Upper lobe of right lung (tissue), 1 donor: ENCODE results near the gene FGF22. TPM values are rescaled to one million over a fixed set of nuclear protein-coding genes. Genes with fewer than 3 reads are reported as not detected.
"Not testable (repeated sequence)": the region's sequence is repeated elsewhere in the genome, so short reads cannot be mapped to it uniquely, and the experiment has no call there.

Experiments used
- ATAC-seq: fragments of 200-7000 bp; cut with Tn5 transposase; one replicate; pipeline ENCODE4 v1.9.1; 2020; ENCODE audit warnings: mild to moderate bottlenecking, moderate library complexity
- DNase-seq: peaks from one replicate; pipeline ENCODE4 v3.0.0-alpha.2; 2020
- H3K27ac ChIP-seq: fragments of 200-600 bp; one replicate; pipeline ENCODE4 v1.8.0; 2022
- H3K27me3 ChIP-seq: fragments of 200-600 bp; one replicate; pipeline ENCODE4 v1.8.0; 2022; ENCODE audit warnings: mild to moderate bottlenecking
- H3K36me3 ChIP-seq: fragments of 200-600 bp; one replicate; pipeline ENCODE4 v1.8.0; 2022
- H3K4me1 ChIP-seq: fragments of 200-600 bp; one replicate; pipeline ENCODE4 v1.8.0; 2022
- H3K4me3 ChIP-seq: fragments of 200-600 bp; one replicate; pipeline ENCODE4 v1.8.0; 2022; ENCODE audit warnings: mild to moderate bottlenecking
- H3K9me3 ChIP-seq: fragments of 200-600 bp; one replicate; pipeline ENCODE4 v1.8.0; 2022
- intact Hi-C: fragments of 100-400 bp; cut with DNase I; formaldehyde crosslinking; loops from one replicate; pipeline ENCODE4 v1.11.0; 2022
- total RNA-seq: library from RNA; stranded (reverse); fragmentation: NEBNext Ultra II Directional; extraction: Animal tissue kit (Norgen Biotek cat#: 25700); gene quantifications from one replicate; pipeline ENCODE4 v1.2.1, GENCODE V29; 2021
- TF ChIP-seq, protein P1 (sequence below): fragments of 200-600 bp; IDR thresholded peaks from one replicate; pipeline ENCODE4 v1.8.0; 2022; ENCODE audit warnings: antibody characterized with exemption
- donor health status: DM: no; HTN: yes; CAD: no; lungs with severe emphysema.

The FGF22 gene
- total RNA-seq, 1 donor from 2014 or later, result 0.52 TPM

DNA sequence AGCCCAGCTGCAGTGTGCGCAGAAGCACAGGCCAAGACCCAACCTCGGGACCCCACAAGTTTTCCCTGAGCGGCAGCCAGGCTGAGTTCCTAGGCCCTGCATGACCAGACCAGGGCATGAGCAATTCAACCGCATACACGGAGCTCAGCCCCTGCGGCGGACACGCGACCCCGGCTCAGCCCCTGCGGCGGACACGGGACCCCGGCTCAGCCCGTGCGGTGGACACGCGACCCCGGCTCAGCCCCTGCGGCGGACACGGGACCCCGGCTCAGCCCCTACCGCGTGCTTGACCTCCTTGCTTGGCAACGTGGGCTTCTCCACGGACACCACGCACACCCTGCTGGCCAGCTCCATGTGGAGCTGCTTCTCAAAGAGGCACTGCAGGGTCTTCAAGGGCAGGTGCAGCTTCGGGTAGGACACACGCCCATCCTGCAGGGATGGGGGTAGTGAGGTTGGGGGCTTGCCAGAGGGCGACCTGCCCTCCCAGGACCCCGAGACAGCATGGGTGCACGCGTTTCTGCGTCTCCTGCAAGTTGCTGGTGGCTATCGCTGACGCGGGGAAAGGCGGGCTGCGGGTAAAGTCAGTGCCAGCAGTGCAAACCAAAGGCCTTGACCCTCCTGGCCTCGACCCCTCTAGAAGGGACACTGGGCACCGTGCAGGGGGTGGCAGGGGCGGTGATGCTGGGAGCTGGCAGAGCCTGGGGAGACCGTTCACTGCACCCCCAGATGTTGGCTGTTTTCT lies 16.3 kb upstream of the FGF22 start:
- ATAC-seq, result no peak
- Histone ChIP-seq H3K9me3 (no peaks in the 10 kb centered on the region), H3K27ac (no peak overlapping the region), H3K4me3 (no peak overlapping the region), H3K36me3 (peaks cover 60% of the 10 kb centered on the region), H3K4me1 (no peaks in the 10 kb centered on the region), H3K27me3 (no peaks in the 10 kb centered on the region)
- no peak for DNase-seq
- intact Hi-C loops, result no loop called here
- TF ChIP-seq, protein P1, sequence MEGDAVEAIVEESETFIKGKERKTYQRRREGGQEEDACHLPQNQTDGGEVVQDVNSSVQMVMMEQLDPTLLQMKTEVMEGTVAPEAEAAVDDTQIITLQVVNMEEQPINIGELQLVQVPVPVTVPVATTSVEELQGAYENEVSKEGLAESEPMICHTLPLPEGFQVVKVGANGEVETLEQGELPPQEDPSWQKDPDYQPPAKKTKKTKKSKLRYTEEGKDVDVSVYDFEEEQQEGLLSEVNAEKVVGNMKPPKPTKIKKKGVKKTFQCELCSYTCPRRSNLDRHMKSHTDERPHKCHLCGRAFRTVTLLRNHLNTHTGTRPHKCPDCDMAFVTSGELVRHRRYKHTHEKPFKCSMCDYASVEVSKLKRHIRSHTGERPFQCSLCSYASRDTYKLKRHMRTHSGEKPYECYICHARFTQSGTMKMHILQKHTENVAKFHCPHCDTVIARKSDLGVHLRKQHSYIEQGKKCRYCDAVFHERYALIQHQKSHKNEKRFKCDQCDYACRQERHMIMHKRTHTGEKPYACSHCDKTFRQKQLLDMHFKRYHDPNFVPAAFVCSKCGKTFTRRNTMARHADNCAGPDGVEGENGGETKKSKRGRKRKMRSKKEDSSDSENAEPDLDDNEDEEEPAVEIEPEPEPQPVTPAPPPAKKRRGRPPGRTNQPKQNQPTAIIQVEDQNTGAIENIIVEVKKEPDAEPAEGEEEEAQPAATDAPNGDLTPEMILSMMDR, result no peak

DNA sequence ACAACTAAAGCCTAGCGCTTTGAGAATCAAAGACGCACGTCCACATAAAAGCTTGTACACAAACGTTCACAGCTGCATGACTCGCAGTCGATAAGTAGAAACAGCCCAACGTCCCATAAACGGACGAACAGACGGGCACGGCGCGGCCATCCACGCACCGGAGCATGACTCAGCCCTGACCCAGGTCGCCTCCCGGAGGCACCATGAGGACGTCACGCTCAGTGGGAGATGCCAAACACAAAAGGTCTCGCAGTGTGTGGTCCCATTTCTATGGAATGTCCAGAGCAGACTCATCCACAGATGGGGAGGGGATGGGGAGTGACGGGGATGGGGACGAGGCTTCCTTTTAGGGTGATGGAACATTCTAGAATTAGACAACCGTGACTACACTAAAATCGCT lies 15.7 kb upstream of the FGF22 start:
- H3K36me3 ChIP-seq, result peaks cover 60% of the 10 kb centered on the region
- DNase-seq, result no peak
- H3K4me1 ChIP-seq, result no peaks in the 10 kb centered on the region

DNA sequence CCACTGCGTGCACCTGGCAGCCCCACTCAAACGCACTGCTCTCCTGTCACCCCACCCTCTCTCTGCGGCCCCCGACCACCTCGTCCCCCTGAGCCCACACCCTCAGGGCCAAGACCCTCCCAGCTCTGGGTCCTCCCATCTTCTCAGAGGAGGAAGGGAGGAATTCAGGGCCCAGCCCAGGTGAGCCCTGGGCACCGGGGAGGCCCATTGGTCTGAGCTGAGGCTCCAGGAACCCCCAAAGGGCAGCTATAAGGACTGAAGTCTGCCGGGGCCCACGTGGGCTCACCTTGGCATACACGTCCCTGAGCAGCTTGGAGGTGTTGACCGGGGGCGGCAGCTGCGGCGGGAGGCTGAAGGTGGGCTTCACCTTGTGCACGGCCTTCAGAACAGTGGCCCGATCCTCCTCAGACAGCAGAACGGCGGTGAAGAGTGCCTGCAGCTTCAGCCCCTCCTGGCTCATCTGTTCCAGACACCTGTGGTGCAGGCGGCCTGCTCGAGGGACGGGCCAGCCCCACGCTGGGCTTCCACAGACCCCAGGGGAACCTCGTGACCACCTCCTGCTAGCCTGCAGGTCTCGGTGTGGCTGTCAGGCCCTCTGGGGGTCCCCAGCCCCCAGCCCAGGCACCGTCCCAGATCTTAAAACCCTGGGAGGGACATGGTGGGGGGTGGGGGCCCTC lies 15.1 kb upstream of the FGF22 start:
- Histone ChIP-seq H3K9me3 (no peaks in the 10 kb centered on the region), H3K4me1 (no peaks in the 10 kb centered on the region), H3K27me3 (no peaks in the 10 kb centered on the region), H3K27ac (no peak overlapping the region), H3K36me3 (peaks cover 60% of the 10 kb centered on the region), H3K4me3 (no peak overlapping the region)
- TF ChIP-seq, protein P1, result no peak
- DNase-seq (no peak), ATAC-seq (no peak)
- intact Hi-C loops, result no loop called here

More for the DNA sequence above, 15.7 kb upstream of the FGF22 start:
- Histone ChIP-seq H3K4me3 (no peak overlapping the region), H3K27ac (no peak overlapping the region), H3K9me3 (no peaks in the 10 kb centered on the region), H3K27me3 (no peaks in the 10 kb centered on the region)
- ATAC-seq, result no peak
- TF ChIP-seq, protein P1, result no peak
- intact Hi-C loops, result no loop called here

DNA sequence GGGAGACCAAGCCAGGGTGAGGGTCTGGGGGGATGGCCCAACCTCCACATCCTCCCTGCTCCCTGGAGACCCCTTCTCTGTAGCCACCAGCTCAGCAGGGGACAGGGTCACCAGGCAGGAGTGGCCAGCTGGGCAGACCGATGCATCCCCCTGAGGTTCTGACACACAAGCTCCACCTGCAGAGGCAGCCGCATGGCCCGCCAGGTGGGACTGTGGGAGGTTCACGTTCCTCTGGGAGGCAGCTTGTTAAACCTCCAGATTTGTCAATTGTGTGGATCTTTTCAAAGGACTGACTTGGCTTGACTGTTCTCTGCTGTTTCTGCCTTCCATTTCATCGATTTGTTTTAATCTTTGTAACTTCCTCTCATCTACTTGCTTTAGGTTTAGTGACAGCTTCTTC lies 14.4 kb upstream of the FGF22 start:
- H3K27me3 ChIP-seq, result no peaks in the 10 kb centered on the region
- no peak overlapping the region for H3K4me3 ChIP-seq
- no peaks in the 10 kb centered on the region for H3K9me3 ChIP-seq
- H3K36me3 ChIP-seq, result peaks cover 54% of the 10 kb centered on the region
- no peaks in the 10 kb centered on the region for H3K4me1 ChIP-seq
- intact Hi-C loops, result no loop called here
- no peak for ATAC-seq
- no peak overlapping the region for H3K27ac ChIP-seq
- DNase-seq, result no peak
- TF ChIP-seq, protein P1, result no peak

DNA sequence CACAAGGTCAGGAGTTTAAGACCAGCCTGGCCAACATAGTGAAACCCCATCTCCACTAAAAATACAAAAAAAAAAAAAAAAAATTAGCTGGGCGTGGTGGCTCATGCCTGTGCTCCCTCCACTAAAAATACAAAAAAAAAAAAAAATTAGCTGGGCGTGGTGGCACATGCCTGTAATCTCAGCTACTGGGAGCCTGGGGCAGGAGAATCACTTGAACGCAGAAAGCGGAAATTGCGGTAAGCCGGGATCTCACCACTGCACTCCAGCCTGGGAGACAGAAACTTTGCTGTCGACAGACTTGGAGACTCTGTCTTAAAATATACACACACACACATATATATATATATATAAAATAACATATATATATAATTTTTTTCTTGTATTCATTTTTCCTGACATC lies 13.1 kb upstream of the FGF22 start:
- ATAC-seq, H3K4me1 ChIP-seq, intact Hi-C loops, H3K9me3 ChIP-seq, H3K27ac ChIP-seq, DNase-seq, H3K4me3 ChIP-seq, H3K27me3 ChIP-seq: not testable (repeated sequence)
- H3K36me3 ChIP-seq, result peaks cover 51% of the 10 kb centered on the region

DNA sequence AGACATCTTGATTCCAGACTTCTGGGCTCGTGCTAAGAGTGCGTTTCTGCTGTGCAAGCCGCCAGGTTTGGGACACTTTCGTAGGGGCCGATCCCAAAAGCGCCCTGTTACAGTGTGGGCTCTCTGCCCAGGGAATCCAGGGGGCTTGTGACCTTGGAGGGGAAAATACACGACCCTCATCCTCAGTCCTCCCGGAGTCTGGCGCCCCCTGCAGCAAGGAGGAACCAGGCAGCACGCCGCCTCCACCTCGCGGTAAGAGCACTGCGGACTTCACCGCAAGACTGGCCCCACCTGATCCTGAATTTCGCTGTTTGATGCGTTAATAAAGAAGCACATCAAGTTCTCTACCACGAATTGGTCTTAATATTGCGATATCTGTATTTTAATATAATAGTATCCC lies 11.5 kb upstream of the FGF22 start:
- Histone ChIP-seq H3K27ac (no peak overlapping the region), H3K4me3 (no peak overlapping the region), H3K9me3 (no peaks in the 10 kb centered on the region), H3K4me1 (peaks cover 14% of the 10 kb centered on the region), H3K36me3 (peaks cover 35% of the 10 kb centered on the region), H3K27me3 (no peaks in the 10 kb centered on the region)
- ATAC-seq (no peak), DNase-seq (no peak)
- TF ChIP-seq, protein P1, result peak; percentile 23
- intact Hi-C loops, result no loop called here

DNA sequence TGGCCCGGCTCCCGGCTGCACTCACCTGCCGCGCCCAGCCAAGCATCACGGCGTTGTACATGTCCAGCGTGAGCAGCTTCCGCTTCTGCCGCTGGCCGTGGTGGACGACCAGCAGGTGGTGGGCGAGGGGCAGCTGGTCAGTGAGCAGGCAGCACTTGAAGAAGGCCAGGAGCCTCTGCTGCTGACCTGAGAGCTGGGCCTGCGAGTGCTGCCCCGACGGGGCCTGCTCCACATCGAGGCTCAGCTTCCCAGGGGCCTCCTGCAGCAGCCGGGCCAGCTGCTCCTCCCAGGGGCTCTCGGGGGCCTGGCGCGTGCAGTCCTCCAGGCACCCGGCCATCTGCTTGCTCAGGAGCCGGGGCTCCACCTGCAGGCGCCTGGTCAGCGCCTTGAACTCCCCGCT lies 10.2 kb upstream of the FGF22 start:
- H3K4me1 ChIP-seq, result peaks cover 21% of the 10 kb centered on the region
- ATAC-seq, H3K27me3 ChIP-seq, H3K4me3 ChIP-seq, H3K9me3 ChIP-seq, H3K27ac ChIP-seq, intact Hi-C loops, DNase-seq: not testable (repeated sequence)
- H3K36me3 ChIP-seq, result peaks cover 33% of the 10 kb centered on the region
